RPMI8226 (cell line): ENCODE results near the gene FRMPD2.
"Not testable (repeated sequence)": the region's sequence is repeated elsewhere in the genome, so short reads cannot be mapped to it uniquely, and the experiment has no call there.

Source experiments
- DNase-seq: peaks from one replicate; pipeline ENCODE4 v3.0.0-alpha.2; 2015

The FRMPD2 gene

GRCh38 chr10:48249763-48250351 lies 24.6 kb downstream of the FRMPD2 start:
- no peak for DNase-seq

DNA sequence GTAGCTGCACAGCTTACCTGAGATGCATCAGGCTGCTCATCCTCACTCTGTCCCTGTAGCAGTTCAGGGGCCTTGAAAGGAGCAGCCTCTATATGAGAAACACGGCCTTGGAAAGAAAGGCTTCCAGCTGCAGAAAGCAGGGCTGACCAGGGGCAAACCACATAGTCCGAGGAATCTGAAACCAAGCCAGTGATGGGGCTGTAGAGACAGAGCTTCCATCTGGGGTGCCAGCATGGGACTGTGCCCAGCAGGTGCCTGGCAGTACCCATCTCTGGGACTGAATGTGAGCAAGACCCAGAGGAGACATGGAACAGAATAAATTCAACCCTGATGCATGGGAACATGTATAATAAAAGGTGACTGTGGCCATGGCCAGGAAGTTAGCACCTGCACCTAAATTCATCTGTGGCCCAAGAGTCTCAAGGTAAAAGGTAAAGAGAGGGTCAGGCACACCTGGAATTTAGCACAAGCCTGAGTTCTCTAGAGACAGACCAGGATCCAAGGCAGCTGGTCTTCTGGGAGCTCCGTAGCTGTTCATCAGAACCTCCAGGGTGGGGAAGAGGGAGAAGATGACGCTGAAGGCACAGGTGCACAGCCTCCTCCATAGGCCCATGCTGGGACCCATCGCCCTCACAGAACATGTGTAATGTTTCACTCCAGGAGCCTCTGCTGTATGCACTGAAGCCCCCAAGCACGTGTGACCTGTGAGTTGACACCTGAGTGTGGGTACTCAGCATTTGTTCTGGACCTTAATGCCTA lies 25.3 kb downstream of the FRMPD2 start:
- no peak for DNase-seq

- DNase-seq = no peak
Observed at GRCh38 chr10:48248462-48248861, 26.0 kb downstream of the FRMPD2 start.

GRCh38 chr10:48247680-48248079 lies 26.8 kb downstream of the FRMPD2 start:
- no peak for DNase-seq

GRCh38 chr10:48246501-48246900 lies 28.0 kb downstream of the FRMPD2 start:
- no peak for DNase-seq

DNA sequence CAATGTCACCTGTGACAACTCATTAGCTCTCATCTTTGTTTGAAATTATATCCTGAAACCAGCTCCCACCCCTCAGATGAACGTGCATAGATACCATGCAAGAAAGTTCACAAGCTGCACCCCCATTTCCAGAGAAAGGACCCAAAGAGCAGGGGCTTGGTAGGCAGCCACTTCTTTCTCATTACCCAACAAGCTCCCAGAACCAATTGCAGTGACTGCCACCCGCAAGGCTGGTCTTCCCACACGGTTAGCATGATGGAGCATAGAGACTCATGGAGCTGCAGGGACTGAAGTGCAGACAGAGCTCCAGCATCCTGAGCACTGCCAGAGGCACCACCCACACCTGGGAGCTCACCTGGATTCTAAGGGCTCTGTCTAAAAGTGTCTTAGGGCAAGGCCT lies 28.5 kb downstream of the FRMPD2 start:
- DNase-seq = no peak

GRCh38 chr10:48243921-48244320 lies 30.6 kb downstream of the FRMPD2 start:
- DNase-seq = not testable (repeated sequence)

GRCh38 chr10:48243487-48243886 lies 31.0 kb downstream of the FRMPD2 start:
- DNase-seq = no peak

DNA sequence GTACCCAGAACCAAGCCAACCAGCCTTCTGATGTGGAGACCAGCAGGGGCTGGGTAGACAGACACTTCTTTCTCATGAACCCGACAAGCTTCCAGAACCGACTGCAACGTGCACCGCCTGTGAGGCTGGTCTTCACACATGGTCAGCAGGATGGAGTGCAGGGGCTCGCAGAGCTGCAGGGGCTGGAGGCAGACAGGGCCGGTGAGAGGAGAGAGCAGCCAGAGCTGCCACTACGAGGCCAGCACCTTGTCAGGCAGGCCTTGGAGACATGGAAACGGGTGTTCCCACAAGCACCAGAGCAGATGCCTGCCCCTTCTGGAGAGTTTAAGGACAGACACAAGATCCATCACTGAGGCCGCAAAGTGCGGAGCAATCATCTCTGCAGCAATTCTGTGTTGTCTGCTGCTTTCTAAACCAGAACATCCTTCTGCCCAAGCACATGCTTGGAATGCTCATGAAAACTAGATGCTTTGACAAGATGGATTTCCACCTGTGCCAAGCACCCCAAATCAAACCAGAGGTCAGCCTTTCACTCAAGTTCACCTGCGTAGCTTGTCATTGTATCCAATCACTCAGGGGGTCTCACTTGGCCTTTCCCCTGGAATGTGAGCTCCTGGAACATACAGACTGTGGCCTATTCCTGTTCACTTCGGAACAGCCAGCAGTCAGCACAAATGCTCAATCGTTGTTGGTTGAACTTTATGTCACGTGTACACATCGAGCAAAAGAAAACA lies 32.2 kb downstream of the FRMPD2 start:
- DNase-seq = no peak

DNA sequence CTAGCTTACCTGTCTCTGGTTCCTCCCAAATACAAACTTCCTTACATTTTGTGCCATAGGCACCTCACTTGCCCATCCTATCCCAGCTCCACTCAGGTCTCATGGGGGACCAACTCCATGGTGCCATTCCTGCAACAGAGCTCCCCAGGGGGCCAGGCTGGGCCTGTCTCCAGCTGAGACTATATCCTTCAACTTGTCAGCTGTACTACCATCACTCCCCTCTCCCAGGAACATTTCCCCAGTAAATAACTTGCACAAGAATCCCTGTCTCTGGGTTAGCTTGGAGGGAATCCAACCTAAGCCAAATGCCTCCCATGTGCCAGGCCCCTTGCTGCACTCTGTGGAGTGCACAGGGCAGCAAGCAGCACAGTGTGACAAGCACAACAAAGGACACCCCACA lies 33.2 kb downstream of the FRMPD2 start:
- DNase-seq = no peak

DNA sequence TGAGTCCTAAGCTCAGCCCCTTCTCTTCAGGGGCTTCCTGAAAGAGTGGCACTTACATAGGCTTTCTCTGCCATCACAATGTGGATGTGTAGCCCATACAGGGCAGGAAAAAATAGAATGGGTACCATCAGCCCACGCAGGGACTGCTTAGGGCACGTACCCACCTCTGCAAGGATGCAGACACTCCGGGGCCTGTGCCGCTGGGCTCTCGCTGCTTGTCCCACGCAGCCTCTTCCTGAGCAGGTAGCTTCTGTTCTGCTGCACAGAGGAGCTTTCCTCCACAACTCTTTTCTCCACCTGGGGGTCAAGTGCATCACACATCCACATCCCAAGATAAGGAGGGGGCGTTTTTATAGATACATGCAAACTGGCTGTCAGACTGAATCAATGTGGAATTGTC lies 34.3 kb downstream of the FRMPD2 start:
- no peak for DNase-seq

DNA sequence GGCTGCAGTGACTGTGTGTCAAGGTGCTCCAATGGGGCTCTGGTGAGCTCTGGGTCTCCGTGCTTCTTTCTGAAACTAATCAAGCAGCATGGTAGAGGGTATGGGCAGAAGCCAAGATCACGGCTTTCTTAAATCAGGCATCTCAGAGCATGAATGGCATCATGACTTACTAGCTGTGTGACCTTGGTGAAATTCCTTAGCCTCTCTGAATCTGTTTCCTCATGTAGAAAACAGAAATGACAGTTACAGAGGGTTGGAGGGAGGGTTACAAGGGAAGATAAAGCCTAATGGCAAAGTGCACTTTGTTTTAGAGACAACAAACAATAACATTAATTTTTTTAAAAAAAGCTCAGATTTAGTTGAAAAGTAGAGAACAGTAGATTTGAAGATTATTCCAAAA lies 34.9 kb downstream of the FRMPD2 start:
- DNase-seq = no peak

DNA sequence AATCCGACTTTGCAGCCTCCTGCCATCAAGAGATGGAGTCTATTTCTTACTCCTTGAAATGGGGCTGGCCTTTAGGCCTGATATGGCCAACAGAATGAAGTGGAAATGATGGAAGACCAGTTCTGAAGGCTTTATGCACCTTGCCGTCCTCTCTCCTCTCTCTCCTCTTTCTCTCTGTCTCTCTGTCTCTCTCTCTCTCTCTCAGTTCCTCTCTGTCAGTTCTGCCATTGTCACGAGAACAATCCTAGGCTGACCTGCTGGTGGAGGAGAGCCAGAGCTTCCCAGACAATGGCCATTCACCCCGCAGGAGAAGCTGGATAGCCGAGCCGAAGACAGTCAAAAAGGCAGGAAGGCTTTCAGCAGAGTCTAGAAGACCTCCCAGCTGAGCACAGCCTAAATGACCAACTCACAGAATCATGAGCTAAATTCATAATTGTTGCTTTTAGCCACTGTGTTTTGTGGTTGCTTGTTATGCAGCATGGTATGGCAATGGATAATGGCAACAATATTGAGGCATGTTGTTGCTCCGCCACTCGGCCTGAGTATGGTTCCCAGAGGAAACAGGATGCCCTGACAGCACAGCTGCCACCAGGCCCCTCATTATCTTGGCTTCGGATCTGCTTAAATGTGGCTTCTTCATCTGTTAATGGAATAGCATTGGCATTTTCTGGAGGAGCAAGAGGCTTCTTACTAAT lies 35.5 kb downstream of the FRMPD2 start:
- DNase-seq = no peak

DNA sequence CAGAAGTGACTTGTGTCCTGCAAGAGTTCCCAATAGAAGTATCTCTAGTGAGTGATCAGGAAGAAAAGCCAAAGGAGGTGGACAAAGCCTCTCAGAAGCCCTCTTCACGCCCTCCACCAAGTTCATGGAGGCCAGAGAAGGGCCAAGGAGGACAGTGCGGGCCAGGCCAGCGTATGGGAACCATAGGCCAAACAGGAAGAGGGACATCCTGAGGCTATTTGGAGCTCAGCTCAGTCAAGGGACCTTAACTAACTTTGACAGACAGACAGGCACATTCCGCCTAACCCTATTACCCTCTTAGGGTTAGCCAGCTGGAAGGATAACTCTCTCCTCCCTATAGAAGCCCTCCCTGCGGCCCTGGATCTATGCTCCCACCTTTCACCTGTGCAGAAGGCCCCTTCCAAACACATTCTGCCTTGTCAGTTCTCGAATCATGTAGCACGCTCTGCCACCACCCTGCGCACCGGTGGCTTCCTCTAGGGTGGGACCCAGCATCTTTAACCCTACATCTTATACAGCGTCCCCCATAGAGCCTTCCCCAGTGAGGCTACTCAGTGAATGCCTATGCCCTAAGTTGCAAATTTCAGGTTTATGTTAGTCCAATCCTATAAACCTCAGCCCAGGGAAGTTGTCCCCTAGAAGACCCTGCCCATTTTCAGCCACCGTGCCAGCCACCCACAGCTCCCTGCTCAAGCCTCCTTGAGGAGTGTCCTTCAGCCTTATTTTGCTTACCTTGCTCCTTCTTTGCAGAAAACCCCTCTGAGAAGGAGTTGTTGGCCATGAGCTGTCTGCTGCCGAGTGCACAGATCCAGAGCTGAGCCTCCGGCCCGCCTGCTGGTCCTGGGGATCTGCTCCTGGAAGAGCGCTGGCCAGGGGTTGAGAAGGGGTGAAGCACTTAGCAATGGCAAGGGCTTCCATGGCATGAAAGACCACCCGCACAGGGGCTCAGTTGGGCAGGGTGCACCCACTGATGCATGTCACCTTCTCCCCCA lies 36.9 kb downstream of the FRMPD2 start:
- DNase-seq = no peak

DNA sequence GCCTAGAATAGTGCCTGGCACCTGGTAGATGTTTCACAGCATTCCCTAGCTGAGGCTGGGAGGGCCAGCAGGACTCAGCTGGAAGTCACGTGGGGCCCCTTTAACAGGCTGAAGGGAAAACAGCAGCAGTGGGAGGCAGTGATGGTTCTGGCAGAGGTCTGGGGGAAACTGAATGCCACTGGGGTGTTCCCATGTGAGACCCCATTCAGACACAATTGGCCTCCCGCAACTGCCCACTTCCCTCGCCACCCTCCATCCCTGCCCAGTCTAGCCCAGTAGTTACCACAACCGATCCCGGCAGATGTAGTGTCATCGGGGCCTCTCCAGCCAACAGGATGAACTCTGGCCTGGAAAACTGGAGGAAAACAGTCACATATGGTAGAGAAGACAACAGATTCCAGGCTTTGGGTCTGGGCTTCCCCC lies 38.3 kb downstream of the FRMPD2 start:
- no peak for DNase-seq

DNA sequence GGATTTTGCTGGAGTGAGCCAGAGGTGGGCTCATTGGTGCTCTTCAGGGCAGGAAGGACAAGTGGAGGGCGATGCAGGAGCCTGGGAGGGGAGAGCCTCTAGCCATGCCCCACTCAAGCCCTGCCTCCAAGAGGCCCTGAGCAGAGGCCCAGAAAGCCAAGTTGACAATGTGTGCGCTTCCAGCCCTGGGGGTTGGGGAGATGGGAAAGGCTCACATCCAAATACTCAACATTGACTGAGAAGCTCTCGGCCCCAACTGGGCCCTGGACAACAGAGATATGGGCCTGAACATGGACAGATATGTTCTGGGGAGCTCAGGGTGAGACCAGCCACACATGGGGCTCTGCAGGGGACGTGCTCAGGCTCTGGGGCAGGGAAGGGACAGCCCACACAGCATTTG lies 39.0 kb downstream of the FRMPD2 start:
- DNase-seq = no peak

- DNase-seq = no peak
Observed at GRCh38 chr10:48234787-48235186, 39.7 kb downstream of the FRMPD2 start.

- no peak for DNase-seq
Observed at GRCh38 chr10:48234295-48234694, 40.2 kb downstream of the FRMPD2 start.

- DNase-seq = no peak
Observed at GRCh38 chr10:48233559-48234005, 40.9 kb downstream of the FRMPD2 start.

DNA sequence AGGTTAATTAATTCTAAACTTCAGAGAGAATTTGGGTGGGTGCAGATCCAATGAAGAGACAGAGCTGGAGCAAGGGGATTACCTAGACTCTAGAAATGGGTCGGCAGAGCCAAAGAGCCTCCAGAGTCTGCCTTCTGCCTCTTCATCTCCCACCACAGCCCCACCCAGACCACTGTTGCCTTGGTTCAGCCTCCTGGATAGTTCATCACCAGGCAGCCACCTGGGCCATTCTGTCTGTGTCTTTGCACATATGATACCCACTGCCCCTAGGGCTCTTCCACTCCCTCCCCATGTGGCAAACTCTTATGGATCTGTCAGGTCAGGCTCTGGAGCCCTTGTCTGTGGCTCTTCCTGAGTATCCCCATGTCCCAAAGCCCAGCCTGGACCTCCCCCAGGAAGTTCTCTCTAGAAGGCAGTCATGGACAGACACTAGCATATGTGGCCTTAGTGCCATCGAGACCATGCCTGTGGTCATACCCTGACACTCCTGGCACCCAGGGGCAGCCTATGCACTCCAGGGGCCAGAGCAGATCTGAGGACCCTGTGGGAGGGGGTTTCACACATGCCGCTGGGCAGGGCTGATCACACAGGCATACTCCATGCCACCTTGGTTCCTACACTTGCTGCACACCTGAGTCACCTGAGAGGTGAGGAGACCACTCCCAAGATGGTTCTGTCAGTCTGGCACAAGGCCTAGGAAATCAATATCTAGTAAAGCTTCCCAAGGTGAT lies 41.6 kb downstream of the FRMPD2 start:
- no peak for DNase-seq

GRCh38 chr10:48231699-48232315 lies 42.7 kb downstream of the FRMPD2 start:
- no peak for DNase-seq
